ENCODE data around the gene PACS2.
"Not testable (repeated sequence)": the region's sequence is repeated elsewhere in the genome, so short reads cannot be mapped to it uniquely, and the experiment has no call there.

PACS2 gene

GRCh38 chr14:105333020-105333490, 18.5 kb downstream of the PACS2 start:
- DNase-seq: no peak

- DNase-seq: no peak
Observed at GRCh38 chr14:105333613-105334364, 19.2 kb downstream of the PACS2 start.

- no peak for DNase-seq
Observed at GRCh38 chr14:105334383-105335230, 20.1 kb downstream of the PACS2 start.

GRCh38 chr14:105335231-105335542, 20.6 kb downstream of the PACS2 start:
- DNase-seq: not testable (repeated sequence)

GRCh38 chr14:105335735-105336476, 21.4 kb downstream of the PACS2 start:
- no peak for DNase-seq

- no peak for DNase-seq
Observed at GRCh38 chr14:105336477-105337287, 22.1 kb downstream of the PACS2 start.

GRCh38 chr14:105337433-105337832, 22.9 kb downstream of the PACS2 start:
- DNase-seq: no peak

GRCh38 chr14:105337966-105338741, 23.6 kb downstream of the PACS2 start:
- no peak for DNase-seq

- DNase-seq: no peak
Observed at GRCh38 chr14:105340821-105341733, 26.5 kb downstream of the PACS2 start.

GRCh38 chr14:105343194-105343593, 28.6 kb downstream of the PACS2 start:
- no peak for DNase-seq

GRCh38 chr14:105346200-105346533, 31.6 kb downstream of the PACS2 start:
- no peak for DNase-seq

GRCh38 chr14:105346876-105347586, 32.5 kb downstream of the PACS2 start:
- DNase-seq: no peak

- no peak for DNase-seq
Observed at GRCh38 chr14:105347587-105347968, 33.0 kb downstream of the PACS2 start.

GRCh38 chr14:105348169-105348944, 33.8 kb downstream of the PACS2 start:
- no peak for DNase-seq

GRCh38 chr14:105348945-105349699, 34.6 kb downstream of the PACS2 start:
- DNase-seq: no peak

- no peak for DNase-seq
Observed at GRCh38 chr14:105349992-105350391, 35.4 kb downstream of the PACS2 start.

GRCh38 chr14:105350450-105351244, 36.1 kb downstream of the PACS2 start:
- no peak for DNase-seq

GRCh38 chr14:105351410-105351809, 36.9 kb downstream of the PACS2 start:
- no peak for DNase-seq

All from stimulated activated CD4-positive, alpha-beta T cell treated with anti-CD3 and anti-CD28 coated beads, Interleukin-4, amount 100 ng/mL, for 4 hours (primary cell).